ENCODE data around the gene ABCA2.

GRCh38 chr9:137021979-137022661 lies 5.9 kb downstream of the ABCA2 start:
- TF ChIP-seq CTCF (IDR thresholded peaks at IDR 0.05 in 2 of 3, conservative IDR thresholded peaks at IDR 0.05 in 1 of 3; ENCODE audit: borderline replicate concordance in 1 of 3, insufficient read depth in 1 of 3, low read depth in 2 of 3, low read length in 2 of 3) (no peak), POLR2AphosphoS5 (IDR thresholded peaks at IDR 0.05; ENCODE audit: low read depth, low read length) (peak; percentile 37), ZFX (IDR thresholded peaks at IDR 0.05) (no peak)

Data from HCT116 (cell line).